Gastroesophageal sphincter (tissue), 2 donors: Measurements from ENCODE around the gene MRPL58.

ENCODE experiments used
- POLR2A ChIP-seq, 2 donors: fragments of 450-650 bp; IDR thresholded peaks; one replicate each; pipeline ENCODE4 v1.6.1; 2017; ENCODE audit warnings: antibody characterized with exemption in 2 of 2, mild to moderate bottlenecking in 2 of 2, moderate library complexity in 1 of 2
- POLR2AphosphoS5 ChIP-seq: sonication (generic); formaldehyde crosslinking; IDR thresholded peaks from one replicate; pipeline ENCODE4 v1.6.1; 2017; ENCODE audit warnings: antibody characterized with exemption

DNA sequence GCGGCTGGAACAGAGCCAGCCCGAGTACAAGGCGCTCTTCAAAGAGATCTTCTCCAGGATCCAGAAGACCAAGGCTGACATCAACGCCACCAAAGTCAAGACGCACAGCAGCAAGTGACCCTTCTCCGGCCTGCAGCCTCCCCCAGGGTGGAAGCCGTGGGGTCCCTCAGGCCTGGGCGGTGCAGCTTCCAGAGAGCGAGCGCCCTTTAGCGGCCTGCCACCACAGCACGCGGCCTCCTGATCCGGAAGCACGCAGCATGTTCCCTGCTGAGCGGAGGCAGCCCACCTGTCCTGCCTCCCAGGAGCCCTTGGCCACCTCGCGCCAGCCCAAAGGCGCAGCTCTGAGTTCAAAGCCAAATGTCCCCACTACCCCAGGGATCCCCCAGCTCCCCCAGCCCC lies 8.5 kb upstream of the MRPL58 start:
- TF ChIP-seq POLR2AphosphoS5: no peak
- no peak for TF ChIP-seq POLR2A (IDR thresholded peaks at IDR 0.05)
